Immature natural killer cell (primary cell): ENCODE data around the gene ELK4. TPM values are rescaled to one million over a fixed set of nuclear protein-coding genes. Genes with fewer than 3 reads are reported as not detected.
"Not testable (repeated sequence)": the region's sequence is repeated elsewhere in the genome, so short reads cannot be mapped to it uniquely, and the experiment has no call there.

ENCODE experiments used
- DNase-seq, 3 donors: peaks; one replicate each; pipeline ENCODE4 v3.0.0; 2022; ENCODE audit warnings: mixed read lengths in 1 of 3
- H3K27ac Mint-ChIP-seq, 6 donors: one replicate each; pipeline ENCODE4 v1.8.0; 2020; ENCODE audit warnings: mixed read lengths in 6 of 6, mild to moderate bottlenecking in 5 of 6, inconsistent platforms in 4 of 6, moderate library complexity in 3 of 6
- H3K27me3 Mint-ChIP-seq, 3 donors: one replicate each; pipeline ENCODE4 v1.8.0; 2020 to 2021; ENCODE audit warnings: low read depth in 3 of 3, mild to moderate bottlenecking in 3 of 3, mixed read lengths in 3 of 3, moderate library complexity in 3 of 3, inconsistent platforms in 1 of 3
- H3K36me3 Mint-ChIP-seq, 3 donors: one replicate each; pipeline ENCODE4 v1.8.0; 2020; ENCODE audit warnings: mixed read lengths in 3 of 3, inconsistent platforms in 2 of 3, mild to moderate bottlenecking in 2 of 3
- H3K4me1 Mint-ChIP-seq, 2 donors: one replicate each; pipeline ENCODE4 v1.8.0; 2020; ENCODE audit warnings: inconsistent platforms in 2 of 2, mild to moderate bottlenecking in 2 of 2, mixed read lengths in 2 of 2, moderate library complexity in 1 of 2
- H3K4me3 Mint-ChIP-seq, 5 donors: one replicate each; pipeline ENCODE4 v1.8.0; 2020; ENCODE audit warnings: mild to moderate bottlenecking in 5 of 5, mixed read lengths in 5 of 5, inconsistent platforms in 3 of 5, moderate library complexity in 3 of 5
- H3K9me3 Mint-ChIP-seq, 6 donors: one replicate each; pipeline ENCODE4 v1.8.0; 2020; ENCODE audit warnings: mild to moderate bottlenecking in 6 of 6, mixed read lengths in 6 of 6, inconsistent platforms in 4 of 6, moderate library complexity in 3 of 6
- polyA plus RNA-seq, 3 donors: library from polyadenylated mRNA; unstranded; fragments of 300-500 nt; fragmentation: Illumina TruSeq; gene quantifications; one replicate each; pipeline ENCODE4 v1.2.3, GENCODE V29; 2021

The ELK4 gene
- polyA plus RNA-seq, 3 donors from 2014 or later = 2.8 to 5.7 (median 3.0) TPM

DNA sequence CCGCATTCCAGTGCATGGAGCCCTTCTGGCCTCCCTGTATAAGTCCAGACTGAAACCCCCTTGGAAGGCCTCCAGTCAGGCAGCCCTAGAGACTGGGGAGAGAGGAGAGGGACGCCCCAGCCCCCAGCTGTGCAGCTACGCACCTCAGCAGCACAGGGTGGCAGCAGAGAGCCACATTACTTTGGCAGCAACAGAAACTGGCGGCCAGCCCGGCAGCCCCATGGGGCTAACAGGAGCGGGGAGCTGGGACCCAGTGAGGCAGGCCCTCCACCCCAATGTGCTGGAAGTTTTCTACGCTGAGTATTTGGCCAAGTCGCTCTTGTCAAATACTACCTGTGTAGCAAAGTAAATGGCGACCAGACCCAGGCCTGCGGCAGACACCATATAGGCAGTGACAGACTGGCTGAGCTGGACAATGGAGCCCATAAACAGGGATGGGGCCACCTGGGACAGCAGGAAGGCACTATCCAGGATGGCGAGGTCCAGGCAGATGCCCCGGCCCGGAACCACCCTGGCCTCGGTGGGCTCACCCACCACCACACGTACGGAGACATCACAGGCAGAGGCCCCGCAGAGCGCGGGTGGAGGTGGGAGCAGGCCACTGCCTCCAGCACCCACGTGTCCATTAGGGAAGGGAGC is 27.3 kb upstream of the ELK4 start:
- Mint-ChIP-seq H3K4me3 (no peak overlapping the region), H3K27ac (no peak overlapping the region), H3K4me1 (no peaks in the 10 kb centered on the region), H3K36me3 (no peaks in the 10 kb centered on the region), H3K27me3 (peaks cover 0 to 3% (median 3%) of the 10 kb centered on the region in 3 donors), H3K9me3 (peaks cover 0 to 2% (median 0%) of the 10 kb centered on the region in 6 donors)
- DNase-seq = peak; percentile 53 to 65 (median 60)

DNA sequence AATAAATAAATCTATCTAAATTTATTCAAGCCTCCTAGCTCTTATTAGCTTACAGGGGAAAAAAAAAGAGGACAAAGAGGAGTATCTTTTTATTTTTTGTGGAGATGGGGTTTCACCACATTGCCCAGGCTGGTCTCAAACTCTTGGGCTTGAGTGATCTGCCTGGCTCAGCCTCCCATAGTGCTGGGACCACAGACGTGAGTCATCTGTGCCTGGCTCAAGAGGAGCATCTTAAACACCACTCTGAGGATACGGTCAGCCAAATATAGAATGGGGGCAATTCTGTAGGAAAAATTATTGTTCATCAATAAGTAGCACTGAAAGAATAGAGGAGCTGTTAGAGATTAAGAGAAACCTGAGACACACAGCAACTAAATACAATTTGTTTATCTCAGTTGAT is 24.4 kb upstream of the ELK4 start:
- H3K27me3 Mint-ChIP-seq = peaks cover 0 to 5% (median 0%) of the 10 kb centered on the region in 3 donors
- no peaks in the 10 kb centered on the region for H3K36me3 Mint-ChIP-seq
- H3K9me3 Mint-ChIP-seq = peaks cover 0 to 2% (median 0%) of the 10 kb centered on the region in 6 donors
- no peak overlapping the region for H3K27ac Mint-ChIP-seq
- no peaks in the 10 kb centered on the region for H3K4me1 Mint-ChIP-seq
- no peak for DNase-seq
- H3K4me3 Mint-ChIP-seq = no peak overlapping the region

DNA sequence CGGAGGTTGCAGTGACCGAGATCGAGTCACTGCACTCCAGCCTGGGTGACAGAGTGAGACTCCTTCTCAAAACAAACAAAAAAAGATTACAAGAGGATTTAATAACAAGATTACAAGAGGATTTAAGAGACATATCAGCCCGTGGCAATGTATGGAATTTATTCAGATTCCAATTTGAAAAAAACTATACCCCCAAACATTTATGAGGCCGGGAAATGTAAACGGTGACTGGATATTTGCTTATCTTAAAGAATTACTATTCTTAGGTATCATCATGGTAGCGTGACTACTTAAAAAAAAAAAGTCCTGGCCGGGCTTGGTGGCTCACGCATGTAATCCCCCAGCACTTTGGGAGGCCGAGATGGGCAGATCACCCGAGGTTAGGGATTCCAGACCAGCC is 21.2 kb upstream of the ELK4 start:
- no peaks in the 10 kb centered on the region for H3K36me3 Mint-ChIP-seq
- H3K4me1 Mint-ChIP-seq = no peaks in the 10 kb centered on the region
- H3K9me3 Mint-ChIP-seq = no peaks in the 10 kb centered on the region
- peaks cover 0 to 6% (median 2%) of the 10 kb centered on the region in 3 donors for H3K27me3 Mint-ChIP-seq
- H3K27ac Mint-ChIP-seq = no peak overlapping the region
- DNase-seq = no peak
- no peak overlapping the region for H3K4me3 Mint-ChIP-seq

DNA sequence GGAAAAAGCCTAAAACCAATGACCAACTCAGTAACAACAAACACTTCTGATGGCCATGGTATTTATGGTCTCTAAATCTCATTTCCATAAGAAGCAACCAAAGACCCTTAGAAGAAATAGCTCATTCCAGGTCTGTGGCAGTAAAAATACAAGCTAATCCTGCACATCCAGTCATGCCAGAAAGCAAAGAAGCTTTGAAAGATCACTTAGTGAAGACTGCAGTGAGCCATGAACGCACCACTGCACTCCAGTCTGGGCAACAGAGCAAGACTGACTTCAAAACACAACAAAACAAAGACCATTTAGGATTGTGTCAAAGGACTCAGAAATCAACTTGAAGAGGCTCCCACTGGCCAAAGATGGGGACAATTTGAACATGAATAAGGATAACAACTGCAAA is 18.4 kb upstream of the ELK4 start:
- Mint-ChIP-seq H3K4me1 (no peaks in the 10 kb centered on the region), H3K4me3 (no peak overlapping the region), H3K27ac (no peak overlapping the region), H3K9me3 (no peaks in the 10 kb centered on the region), H3K27me3 (peaks cover 3 to 6% (median 4%) of the 10 kb centered on the region in 3 donors), H3K36me3 (no peaks in the 10 kb centered on the region)
- DNase-seq = no peak

DNA sequence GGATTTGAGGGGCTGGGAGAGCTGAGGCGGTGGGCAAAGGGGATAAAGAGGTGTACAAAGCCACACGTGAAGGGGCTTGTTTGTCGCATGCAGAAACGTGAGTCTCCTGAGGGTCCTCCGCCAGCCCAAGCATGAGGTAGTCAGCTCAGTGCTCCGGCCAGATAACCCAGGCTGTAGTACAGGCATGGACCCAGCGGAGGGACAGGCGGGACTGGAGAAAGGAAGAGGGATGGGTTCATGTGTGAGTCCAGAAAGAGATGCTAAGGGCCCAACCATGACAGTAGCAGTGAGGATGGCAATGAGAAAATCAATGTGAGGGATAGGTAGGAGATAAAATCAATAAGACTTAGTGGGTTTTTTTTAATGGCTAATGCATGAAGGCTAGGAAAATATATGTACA is 13.7 kb upstream of the ELK4 start:
- Mint-ChIP-seq H3K4me3 (no peak overlapping the region), H3K27me3 (peaks cover 2 to 4% (median 3%) of the 10 kb centered on the region in 3 donors), H3K36me3 (no peaks in the 10 kb centered on the region), H3K27ac (no peak overlapping the region), H3K4me1 (no peaks in the 10 kb centered on the region), H3K9me3 (peaks cover 0 to 2% (median 0%) of the 10 kb centered on the region in 6 donors)
- DNase-seq = no peak

DNA sequence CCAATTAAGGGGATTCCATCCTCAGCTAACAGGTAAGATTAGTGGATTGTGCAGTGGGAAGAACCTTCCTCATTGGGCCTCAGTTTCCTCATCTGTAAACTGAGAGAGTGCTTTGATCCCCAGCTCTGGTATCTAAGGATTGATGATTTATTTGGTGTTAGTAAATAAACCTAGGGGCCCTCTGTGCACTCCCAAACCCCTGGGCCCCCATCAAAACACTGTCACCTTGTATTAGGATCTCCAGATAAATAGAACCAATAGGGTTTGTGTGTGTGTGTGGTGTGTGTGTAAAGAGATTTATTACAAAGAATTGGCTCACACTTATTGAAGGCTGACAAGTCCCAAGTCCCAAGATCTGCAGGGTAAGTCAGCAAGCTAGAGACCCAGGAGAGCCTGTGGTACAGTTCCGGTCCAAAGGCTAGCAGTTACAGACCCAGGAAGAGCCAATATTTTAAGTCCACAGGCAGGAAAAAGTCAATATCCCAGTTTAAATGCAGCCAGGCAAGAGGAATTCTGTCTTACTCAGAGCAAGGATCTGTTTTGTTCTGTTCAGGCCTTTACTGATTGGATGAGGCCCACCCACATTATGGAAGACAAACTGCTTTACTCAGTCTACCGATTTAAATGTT is 11.0 kb upstream of the ELK4 start:
- no peak for DNase-seq
- no peak overlapping the region for H3K4me3 Mint-ChIP-seq
- peaks cover 0 to 2% (median 0%) of the 10 kb centered on the region in 6 donors for H3K9me3 Mint-ChIP-seq
- H3K36me3 Mint-ChIP-seq = peaks cover 0 to 9% (median 0%) of the 10 kb centered on the region in 3 donors
- H3K27me3 Mint-ChIP-seq = peaks cover 0 to 10% (median 6%) of the 10 kb centered on the region in 3 donors
- no peak overlapping the region for H3K27ac Mint-ChIP-seq
- H3K4me1 Mint-ChIP-seq = no peaks in the 10 kb centered on the region

DNA sequence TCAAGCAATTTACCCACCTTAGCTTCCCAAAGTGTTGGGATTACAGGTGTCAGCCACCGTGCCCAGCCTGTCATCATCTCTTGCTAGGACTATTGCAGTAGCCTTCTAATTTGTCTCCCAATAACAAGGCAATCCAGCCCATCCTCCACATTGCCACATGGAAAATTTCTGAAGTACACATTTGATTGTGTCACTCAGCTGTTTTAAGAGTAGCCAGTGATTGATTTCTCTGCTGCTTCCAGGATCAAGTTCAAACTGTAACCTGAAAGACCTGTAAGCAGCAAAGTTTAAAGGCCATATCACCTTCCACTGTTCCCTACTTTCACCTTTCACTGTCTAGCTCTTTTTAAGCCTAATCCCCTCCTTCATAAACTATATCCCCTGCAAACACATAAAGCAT is 7.8 kb upstream of the ELK4 start:
- H3K36me3 Mint-ChIP-seq = peaks cover 0 to 9% (median 0%) of the 10 kb centered on the region in 3 donors
- peaks cover 0 to 9% (median 4%) of the 10 kb centered on the region in 3 donors for H3K27me3 Mint-ChIP-seq
- DNase-seq = no peak
- peaks cover 0 to 2% (median 0%) of the 10 kb centered on the region in 6 donors for H3K9me3 Mint-ChIP-seq
- no peaks in the 10 kb centered on the region for H3K4me1 Mint-ChIP-seq
- no peak overlapping the region for H3K27ac Mint-ChIP-seq
- H3K4me3 Mint-ChIP-seq = no peak overlapping the region

DNA sequence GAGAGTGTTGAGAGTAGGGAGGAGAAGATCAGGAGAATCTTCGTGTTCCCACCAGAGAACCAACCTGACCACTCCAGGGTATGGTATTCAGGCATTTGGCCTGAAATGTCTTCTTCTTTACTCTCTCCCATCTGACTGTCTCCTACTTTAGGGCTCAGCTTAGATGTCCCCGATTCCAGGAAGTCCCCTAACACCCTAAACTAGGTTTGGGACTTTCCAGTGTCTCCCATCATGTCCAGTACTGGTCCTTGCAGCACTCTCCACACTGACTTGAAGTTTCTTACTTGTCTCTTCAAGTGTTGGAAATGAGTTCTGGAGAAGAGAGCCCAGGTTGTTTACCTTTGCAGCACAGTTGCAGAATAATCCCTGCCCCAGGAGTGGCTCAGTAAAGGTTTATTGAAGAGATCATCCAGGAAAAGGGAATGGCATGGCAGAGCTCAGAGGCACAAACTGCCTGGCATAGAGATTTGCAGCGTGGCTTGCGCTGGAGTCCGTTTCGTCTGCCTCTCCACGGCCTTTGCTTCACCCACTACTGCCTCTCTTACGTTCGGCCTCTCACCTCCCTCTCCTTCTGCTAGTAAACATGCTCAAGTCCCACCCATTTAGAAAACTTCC is 6.2 kb upstream of the ELK4 start:
- peaks cover 0 to 9% (median 4%) of the 10 kb centered on the region in 3 donors for H3K27me3 Mint-ChIP-seq
- peaks cover 0 to 9% (median 0%) of the 10 kb centered on the region in 3 donors for H3K36me3 Mint-ChIP-seq
- H3K9me3 Mint-ChIP-seq = no peaks in the 10 kb centered on the region
- peaks cover 0 to 4% of the 10 kb centered on the region in 2 donors for H3K4me1 Mint-ChIP-seq
- DNase-seq = no peak
- H3K27ac Mint-ChIP-seq = no peak overlapping the region
- H3K4me3 Mint-ChIP-seq = no peak overlapping the region

DNA sequence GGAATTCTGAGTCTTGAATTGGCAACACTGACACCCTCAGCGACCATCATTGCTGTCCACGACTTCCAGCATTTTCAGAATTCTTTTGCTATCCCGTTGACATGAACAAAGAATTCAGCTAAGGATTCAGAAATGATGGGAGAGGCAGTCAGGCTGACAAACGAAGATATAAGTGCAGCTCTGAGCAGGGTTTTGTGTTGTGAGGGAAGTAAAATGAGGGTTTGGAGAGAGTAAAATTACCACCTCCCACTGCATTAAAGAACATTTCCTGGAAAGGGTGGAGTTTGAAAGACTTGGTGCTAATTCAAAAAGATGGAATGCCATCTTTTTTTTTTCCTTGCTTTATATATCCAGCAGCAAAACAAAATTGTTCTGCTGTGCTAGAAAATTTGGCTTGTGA is 4.9 kb upstream of the ELK4 start:
- Mint-ChIP-seq H3K36me3 (peaks cover 0 to 9% (median 0%) of the 10 kb centered on the region in 3 donors), H3K27me3 (peaks cover 0 to 12% (median 8%) of the 10 kb centered on the region in 3 donors), H3K4me1 (peaks cover 5 to 13% of the 10 kb centered on the region in 2 donors)

DNA sequence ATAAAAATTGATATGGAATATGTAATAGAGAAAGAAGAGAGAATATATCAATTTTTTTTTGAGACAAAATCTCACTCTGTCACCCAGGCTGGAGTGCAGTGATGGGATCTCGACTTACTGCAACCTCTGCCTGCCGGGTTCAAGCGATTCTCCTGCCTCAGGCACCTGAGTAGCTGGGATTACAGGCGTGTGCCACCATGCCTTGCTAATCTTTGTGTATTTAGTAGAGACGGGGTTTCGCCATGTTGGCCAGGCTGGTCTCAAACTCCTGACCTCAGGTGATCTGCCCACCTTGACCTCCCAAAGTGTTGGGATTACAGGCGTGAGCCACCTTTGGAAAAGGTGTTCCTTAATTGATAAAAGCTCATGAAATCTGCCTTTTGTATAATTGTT is 4.3 kb upstream of the ELK4 start:
- H3K4me1 Mint-ChIP-seq = peaks cover 5 to 14% of the 10 kb centered on the region in 2 donors
- not testable (repeated sequence) for H3K4me3 Mint-ChIP-seq, DNase-seq, H3K27ac Mint-ChIP-seq, H3K9me3 Mint-ChIP-seq, H3K36me3 Mint-ChIP-seq
- peaks cover under 1 to 14% (median 10%) of the 10 kb centered on the region in 3 donors for H3K27me3 Mint-ChIP-seq

More for the DNA sequence above, 4.9 kb upstream of the ELK4 start:
- no peak for DNase-seq
- Mint-ChIP-seq H3K4me3 (no peak overlapping the region), H3K9me3 (no peaks in the 10 kb centered on the region), H3K27ac (no peak overlapping the region)

DNA sequence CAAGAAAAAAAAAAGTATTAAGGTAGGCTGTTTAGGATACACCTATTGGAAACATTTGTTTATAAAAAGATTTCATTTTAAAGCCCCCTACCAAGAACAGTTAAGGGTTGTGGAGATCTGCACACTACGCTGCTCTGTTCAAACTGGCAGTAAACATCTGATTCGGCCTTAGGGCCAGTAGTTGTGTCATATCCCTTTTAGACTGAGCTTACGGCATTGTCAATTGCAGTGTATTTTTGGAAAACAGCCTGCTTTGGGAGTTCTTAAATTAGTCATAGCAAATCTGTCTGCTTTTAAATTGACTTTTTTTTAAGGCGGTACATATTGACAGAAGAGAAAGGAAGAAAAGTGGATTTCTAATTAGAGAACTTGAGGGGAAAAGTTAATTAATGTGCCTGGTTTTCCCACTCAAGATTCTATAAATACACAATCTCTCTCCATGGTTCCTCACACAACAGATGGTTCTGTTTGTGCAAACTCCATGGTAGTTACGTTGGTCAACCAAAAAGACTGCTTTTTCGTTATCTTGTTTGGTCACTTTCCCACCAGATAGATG is 1.7 kb upstream of the ELK4 start:
- no peak for DNase-seq
- H3K36me3 Mint-ChIP-seq = peaks cover 0 to 2% (median 0%) of the 10 kb centered on the region in 3 donors
- H3K4me1 Mint-ChIP-seq = peaks cover 27 to 38% of the 10 kb centered on the region in 2 donors
- H3K27me3 Mint-ChIP-seq = peaks cover 2 to 11% (median 10%) of the 10 kb centered on the region in 3 donors
- H3K27ac Mint-ChIP-seq = peak overlapping the region in 5 of 6 donors; percentile 35 to 98 (median 96)
- no peaks in the 10 kb centered on the region for H3K9me3 Mint-ChIP-seq
- H3K4me3 Mint-ChIP-seq = peak overlapping the region in 1 of 5 donors; percentile 86

DNA sequence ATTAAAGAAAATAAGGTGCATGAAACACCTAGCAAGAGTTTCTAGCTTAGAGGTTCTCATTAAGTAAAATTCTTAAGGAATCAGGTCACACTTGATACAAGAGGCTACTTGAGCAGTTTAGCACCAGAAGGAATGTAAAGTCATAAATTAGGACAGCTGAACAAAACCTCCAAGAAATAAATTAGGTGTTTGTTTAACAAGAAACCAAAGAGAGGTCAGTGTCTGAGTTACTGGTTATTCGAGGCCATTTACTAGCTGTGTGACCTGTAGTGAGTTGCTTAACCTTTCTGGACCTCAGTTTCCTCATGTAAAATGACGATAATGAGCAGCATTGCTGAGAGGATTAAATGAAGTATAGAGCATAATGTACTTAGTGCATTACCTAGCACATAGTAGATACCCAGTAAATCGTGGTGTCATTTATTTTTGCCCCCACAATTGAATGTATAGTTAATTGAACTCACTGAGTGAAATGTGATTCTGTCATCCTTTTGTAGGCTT is 908 bp upstream of the ELK4 start:
- no peaks in the 10 kb centered on the region for H3K36me3 Mint-ChIP-seq
- peak overlapping the region; percentile 94 to 98 (median 96) for H3K27ac Mint-ChIP-seq
- H3K4me1 Mint-ChIP-seq = peaks cover 32 to 45% of the 10 kb centered on the region in 2 donors
- peak in 1 of 3 donors; percentile 5 for DNase-seq
- no peaks in the 10 kb centered on the region for H3K9me3 Mint-ChIP-seq
- H3K27me3 Mint-ChIP-seq = peaks cover 2 to 9% (median 7%) of the 10 kb centered on the region in 3 donors
- H3K4me3 Mint-ChIP-seq = peak overlapping the region; percentile 81 to 90 (median 86)

DNA sequence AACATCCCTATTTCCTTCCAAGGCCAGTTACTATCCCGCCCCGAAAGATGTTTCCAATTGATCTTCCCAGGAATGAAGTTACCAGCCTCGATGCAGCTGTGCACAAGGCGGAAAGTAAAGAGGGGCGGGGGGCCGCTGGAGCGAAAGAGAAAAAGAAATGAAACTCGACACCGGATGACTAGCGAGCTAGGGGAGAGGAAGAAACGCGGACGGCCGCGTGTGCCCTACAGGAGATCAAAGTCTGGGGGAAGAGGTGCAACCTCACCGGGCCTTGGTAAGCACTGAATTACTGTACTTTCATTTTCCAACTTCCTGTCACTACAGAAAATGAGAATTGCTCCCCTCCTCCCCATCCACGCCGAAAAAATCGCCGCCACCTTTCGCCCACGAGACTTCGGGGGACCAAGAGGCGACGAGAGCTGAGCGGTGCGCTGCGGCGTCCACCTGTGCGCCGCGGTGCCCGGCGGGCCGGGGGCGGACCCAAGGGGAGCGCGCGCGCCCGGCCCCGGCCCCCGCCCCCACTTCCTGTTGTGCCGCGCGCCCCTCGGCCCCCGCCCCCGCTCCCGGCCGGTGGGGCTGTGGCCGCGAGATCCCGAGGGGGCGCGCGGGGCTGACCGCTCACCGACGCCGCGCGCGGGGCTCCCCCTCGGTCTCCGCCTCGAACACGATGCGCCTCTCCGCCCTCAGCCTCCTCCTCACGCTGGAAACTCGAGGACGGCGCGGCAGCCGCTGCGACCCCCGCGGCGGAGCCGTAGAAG is 622 bp downstream of the ELK4 start:
- Mint-ChIP-seq H3K9me3 (no peaks in the 10 kb centered on the region), H3K4me1 (peaks cover 45 to 61% of the 10 kb centered on the region in 2 donors), H3K27me3 (peaks cover 2 to 9% (median 7%) of the 10 kb centered on the region in 3 donors), H3K4me3 (peak overlapping the region; percentile 88 to 98 (median 94)), H3K36me3 (peaks cover 0 to 5% (median 0%) of the 10 kb centered on the region in 3 donors), H3K27ac (peak overlapping the region; percentile 93 to 98 (median 96))
- peak; percentile 87 to 89 (median 88) for DNase-seq
